Measurements from ENCODE around the gene BTBD2.
A peak's percentile ranks its signal among the peaks of the same experiment; 100 is the strongest.

Gene BTBD2

DNA sequence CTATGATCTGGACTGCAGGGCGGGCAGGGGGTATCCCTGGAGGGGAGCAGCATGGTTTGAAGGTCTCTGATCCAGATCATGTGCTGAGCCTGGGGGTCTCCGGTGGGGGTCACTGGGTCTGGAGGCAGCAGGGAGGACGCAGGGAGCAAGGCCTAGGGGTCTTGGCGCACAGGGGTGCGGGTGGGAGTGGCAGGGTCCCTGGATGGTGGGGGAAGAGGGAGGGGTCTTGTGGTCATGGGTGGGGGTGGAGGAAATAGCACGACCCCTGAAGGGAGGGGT, 1.9 kb downstream of the BTBD2 start:
- in situ Hi-C loops (cut with MboI; ENCODE audit: low sequenced_read_pairs, unreplicated experiment) = no loop called here
- TF ChIP-seq, protein P1, sequence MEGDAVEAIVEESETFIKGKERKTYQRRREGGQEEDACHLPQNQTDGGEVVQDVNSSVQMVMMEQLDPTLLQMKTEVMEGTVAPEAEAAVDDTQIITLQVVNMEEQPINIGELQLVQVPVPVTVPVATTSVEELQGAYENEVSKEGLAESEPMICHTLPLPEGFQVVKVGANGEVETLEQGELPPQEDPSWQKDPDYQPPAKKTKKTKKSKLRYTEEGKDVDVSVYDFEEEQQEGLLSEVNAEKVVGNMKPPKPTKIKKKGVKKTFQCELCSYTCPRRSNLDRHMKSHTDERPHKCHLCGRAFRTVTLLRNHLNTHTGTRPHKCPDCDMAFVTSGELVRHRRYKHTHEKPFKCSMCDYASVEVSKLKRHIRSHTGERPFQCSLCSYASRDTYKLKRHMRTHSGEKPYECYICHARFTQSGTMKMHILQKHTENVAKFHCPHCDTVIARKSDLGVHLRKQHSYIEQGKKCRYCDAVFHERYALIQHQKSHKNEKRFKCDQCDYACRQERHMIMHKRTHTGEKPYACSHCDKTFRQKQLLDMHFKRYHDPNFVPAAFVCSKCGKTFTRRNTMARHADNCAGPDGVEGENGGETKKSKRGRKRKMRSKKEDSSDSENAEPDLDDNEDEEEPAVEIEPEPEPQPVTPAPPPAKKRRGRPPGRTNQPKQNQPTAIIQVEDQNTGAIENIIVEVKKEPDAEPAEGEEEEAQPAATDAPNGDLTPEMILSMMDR (IDR thresholded peaks at IDR 0.05; ENCODE audit: borderline replicate concordance, control extremely low read depth, extremely low read depth, insufficient read depth, missing control alignments) = no peak
- no peak for DNase-seq (ENCODE audit: low spot score)

DNA sequence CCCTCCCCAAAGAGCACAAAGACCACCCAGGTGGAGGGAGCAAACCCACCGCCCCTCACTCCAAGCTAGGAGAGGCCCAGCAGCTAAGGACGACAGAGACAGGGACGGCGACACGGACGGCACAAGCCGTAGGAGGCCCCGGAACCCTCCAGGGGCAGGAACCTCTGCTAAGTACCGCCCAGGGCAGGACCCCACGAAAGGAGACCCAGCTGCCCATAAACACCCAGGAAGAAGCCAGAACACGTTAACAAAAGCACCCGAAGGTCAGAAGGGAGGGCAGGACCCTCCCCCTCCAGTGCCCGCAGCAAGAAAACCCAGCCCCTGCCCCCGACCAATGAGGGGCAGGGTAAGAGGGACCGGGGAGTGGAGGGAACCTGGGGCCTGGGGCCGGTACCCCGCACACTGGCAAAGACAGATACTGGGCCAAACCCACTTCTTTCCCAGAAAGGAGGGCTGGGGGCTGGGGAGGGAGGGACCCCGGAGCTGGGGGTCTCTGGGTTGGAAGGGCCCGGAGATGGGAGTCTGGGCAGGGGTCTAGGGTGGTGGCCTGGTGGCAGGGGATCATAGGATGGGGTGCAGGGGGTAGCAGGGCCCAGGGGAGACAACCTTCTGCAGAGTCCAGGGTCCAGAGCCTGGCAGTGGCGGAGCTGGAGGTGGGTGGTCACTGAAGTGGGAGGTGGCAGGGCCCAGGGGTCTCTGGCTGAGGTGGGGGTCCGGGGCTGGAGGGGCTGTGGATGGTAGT, 2.4 kb downstream of the BTBD2 start:
- DNase-seq (ENCODE audit: low spot score) = peak; percentile 30
- in situ Hi-C loops (cut with MboI; ENCODE audit: low sequenced_read_pairs, unreplicated experiment) = no loop called here
- TF ChIP-seq, protein P1 (IDR thresholded peaks at IDR 0.05; ENCODE audit: borderline replicate concordance, control extremely low read depth, extremely low read depth, insufficient read depth, missing control alignments) = no peak

DNA sequence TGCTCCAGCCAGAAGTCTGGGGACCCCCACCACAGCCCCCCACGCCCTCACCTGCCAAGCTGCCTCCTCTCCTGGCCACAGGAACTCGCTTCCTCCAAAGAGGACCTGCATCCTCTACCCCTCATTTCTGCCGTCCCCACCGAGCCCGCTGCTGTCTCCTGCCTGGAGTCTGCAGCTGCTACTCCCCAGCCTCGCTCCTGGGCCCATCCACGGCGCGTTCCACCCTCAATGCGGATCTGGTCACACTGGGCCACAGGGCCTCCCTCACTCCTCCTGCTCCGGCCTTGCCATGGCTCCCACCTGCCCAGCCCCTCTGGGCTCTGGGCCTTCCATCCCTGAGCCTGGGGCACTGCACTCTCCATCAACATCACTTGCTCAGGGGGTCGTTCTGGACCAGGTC, 4.3 kb downstream of the BTBD2 start:
- TF ChIP-seq, protein P1 (IDR thresholded peaks at IDR 0.05; ENCODE audit: borderline replicate concordance, control extremely low read depth, extremely low read depth, insufficient read depth, missing control alignments) = no peak
- DNase-seq (ENCODE audit: low spot score) = no peak
- in situ Hi-C loops (cut with MboI; ENCODE audit: low sequenced_read_pairs, unreplicated experiment) = no loop called here

DNA sequence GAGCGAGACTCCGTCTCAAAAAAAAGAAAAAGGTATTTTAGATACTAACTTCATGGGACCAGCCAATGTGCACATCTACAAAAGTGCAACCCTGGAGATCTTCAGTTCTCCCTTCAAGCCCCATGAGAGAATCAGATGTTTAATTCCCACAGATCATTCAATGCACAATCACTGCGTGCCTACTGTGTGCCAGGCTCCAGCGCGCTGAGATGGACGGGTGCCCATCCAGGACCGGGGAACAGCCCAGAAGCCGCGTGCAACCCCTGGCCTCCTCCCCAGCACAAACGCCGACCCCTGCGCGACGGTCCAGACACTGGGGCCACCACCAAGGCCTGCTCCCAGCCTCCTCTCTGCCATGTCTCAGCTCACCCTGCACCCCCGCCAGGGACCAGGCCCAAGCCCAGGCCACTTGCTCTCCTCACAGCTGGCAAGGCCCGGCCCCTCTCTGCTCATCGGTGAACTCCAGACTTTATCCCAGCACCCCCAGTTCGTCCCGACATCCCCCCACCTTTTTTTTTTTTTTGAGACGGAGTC, 5.3 kb downstream of the BTBD2 start:
- DNase-seq (ENCODE audit: low spot score) = no peak
- TF ChIP-seq, protein P1 (IDR thresholded peaks at IDR 0.05; ENCODE audit: borderline replicate concordance, control extremely low read depth, extremely low read depth, insufficient read depth, missing control alignments) = no peak
- in situ Hi-C loops (cut with MboI; ENCODE audit: low sequenced_read_pairs, unreplicated experiment) = no loop called here

DNA sequence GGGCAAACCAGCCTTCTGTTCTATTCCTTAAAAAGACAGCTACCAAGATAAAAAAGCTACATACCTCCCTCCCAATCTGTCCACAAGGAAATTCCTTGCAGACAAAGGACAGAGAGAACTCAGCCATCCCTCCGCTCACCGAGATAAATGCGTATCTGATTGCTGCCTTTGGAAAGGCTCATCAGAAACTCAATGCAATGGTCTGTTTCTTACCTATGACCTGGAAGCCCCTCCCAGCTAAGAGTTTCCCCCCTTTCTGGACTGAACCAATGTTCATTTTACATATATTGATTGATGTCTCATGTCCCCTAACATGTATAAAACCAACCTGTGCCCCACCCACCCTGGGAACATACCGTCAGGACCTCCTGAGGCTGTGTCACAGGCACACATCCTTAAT, 11.6 kb downstream of the BTBD2 start:
- TF ChIP-seq, protein P1 (IDR thresholded peaks at IDR 0.05; ENCODE audit: borderline replicate concordance, control extremely low read depth, extremely low read depth, insufficient read depth, missing control alignments) = no peak
- DNase-seq (ENCODE audit: low spot score) = no peak
- in situ Hi-C loops (cut with MboI; ENCODE audit: low sequenced_read_pairs, unreplicated experiment) = no loop called here

DNA sequence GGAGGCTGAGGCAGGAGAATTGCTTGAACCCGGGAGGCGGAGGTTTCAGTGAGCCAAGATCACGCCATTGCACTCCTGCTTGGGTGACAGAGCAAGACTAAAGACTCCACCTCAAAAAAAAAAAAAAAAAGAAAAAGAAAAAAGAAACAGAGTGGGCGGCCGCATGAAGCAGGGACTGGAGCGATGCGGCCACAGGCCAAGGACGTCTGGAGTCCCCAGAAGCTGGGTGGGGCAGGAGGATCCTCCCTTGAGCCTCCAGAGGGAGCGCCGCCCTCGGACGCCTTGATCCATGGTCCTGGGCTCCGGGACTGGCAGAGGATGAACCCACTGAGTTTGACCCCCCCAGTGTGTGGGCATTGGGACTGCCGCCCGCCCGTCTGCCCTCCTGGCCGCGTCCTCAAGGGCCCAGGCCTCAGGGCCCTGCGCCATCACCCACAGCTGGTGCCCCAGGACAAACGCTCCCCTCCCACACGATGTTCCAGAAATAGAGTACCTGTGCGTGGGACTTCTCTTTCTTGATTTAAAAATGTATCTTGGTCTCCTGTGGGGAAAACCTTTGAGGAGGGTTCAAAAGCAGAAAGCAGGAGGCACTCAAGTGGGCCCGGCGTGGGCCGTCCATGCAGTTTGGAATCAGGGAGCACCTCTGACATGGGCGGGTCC, 15.5 kb downstream of the BTBD2 start:
- TF ChIP-seq, protein P1 (IDR thresholded peaks at IDR 0.05; ENCODE audit: borderline replicate concordance, control extremely low read depth, extremely low read depth, insufficient read depth, missing control alignments) = no peak
- in situ Hi-C loops (cut with MboI; ENCODE audit: low sequenced_read_pairs, unreplicated experiment) = no loop called here
- peak; percentile 70 for DNase-seq (ENCODE audit: low spot score)

Data from GM13976 (cell line).